Activated CD8-positive, alpha-beta memory T cell treated with anti-CD3 and anti-CD28 coated beads, Interleukin-2, amount 50 U/mL, for 24 hours (primary cell): ENCODE results near the gene STYXL1.

Experiments used
- DNase-seq: peaks from one replicate; pipeline ENCODE4 v3.0.0-alpha.2; 2020; ENCODE audit errors: extremely low read depth

Gene STYXL1

GRCh38 chr7:75980430-75981202 is 67.2 kb downstream of the STYXL1 start:
- DNase-seq = no peak

GRCh38 chr7:75979759-75980429 is 67.9 kb downstream of the STYXL1 start:
- no peak for DNase-seq

GRCh38 chr7:75977743-75978142 is 70.1 kb downstream of the STYXL1 start:
- DNase-seq = no peak

- DNase-seq = no peak
Observed at GRCh38 chr7:75971961-75972763, 75.6 kb downstream of the STYXL1 start.

GRCh38 chr7:75971309-75971960 is 76.4 kb downstream of the STYXL1 start:
- DNase-seq = no peak

- DNase-seq = no peak
Observed at GRCh38 chr7:75969704-75970498, 77.9 kb downstream of the STYXL1 start.

GRCh38 chr7:75969182-75969581 is 78.6 kb downstream of the STYXL1 start:
- no peak for DNase-seq

- DNase-seq = no peak
Observed at GRCh38 chr7:75968561-75969001, 79.2 kb downstream of the STYXL1 start.

- DNase-seq = no peak
Observed at GRCh38 chr7:75968012-75968411, 79.8 kb downstream of the STYXL1 start.

- DNase-seq = no peak
Observed at GRCh38 chr7:75967487-75967997, 80.3 kb downstream of the STYXL1 start.

- DNase-seq = no peak
Observed at GRCh38 chr7:75967055-75967454, 80.7 kb downstream of the STYXL1 start.

- no peak for DNase-seq
Observed at GRCh38 chr7:75966190-75966961, 81.4 kb downstream of the STYXL1 start.

GRCh38 chr7:75965617-75966016 is 82.2 kb downstream of the STYXL1 start:
- DNase-seq = no peak

- no peak for DNase-seq
Observed at GRCh38 chr7:75963381-75963995, 84.3 kb downstream of the STYXL1 start.

GRCh38 chr7:75962607-75963380 is 85.0 kb downstream of the STYXL1 start:
- DNase-seq = no peak

- DNase-seq = no peak
Observed at GRCh38 chr7:75961218-75961617, 86.6 kb downstream of the STYXL1 start.

- DNase-seq = no peak
Observed at GRCh38 chr7:75960372-75960771, 87.4 kb downstream of the STYXL1 start.

GRCh38 chr7:75958802-75959543 is 88.8 kb downstream of the STYXL1 start:
- DNase-seq = no peak
